ENCODE measurements around the gene UACA. TPM values are rescaled to one million over a fixed set of nuclear protein-coding genes. Genes with fewer than 3 reads are reported as not detected.
A peak's percentile ranks its signal among the peaks of the same experiment; 100 is the strongest.

The UACA gene
- total RNA-seq, 1 donor from 2014 or later: 18.2 TPM

DNA sequence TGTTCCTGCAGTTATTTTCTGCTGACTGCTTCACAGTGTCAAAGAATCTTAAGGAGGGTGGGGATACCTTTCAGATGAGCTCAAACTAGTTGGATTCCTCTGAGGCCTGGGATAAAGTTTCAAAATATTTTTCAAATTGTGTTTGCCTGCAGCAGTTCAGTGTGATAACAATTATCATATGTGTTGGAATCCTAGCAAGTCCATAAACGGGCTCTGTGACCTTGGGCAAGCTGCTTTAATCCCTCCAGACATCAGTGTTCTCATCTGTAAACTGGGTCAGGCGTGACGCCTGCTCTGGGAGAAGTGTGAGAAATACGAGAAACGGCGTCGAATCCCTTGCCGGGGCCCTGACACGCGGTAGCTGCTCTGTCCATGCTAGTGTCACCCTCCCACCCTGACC lies 153.5 kb downstream of the UACA start:
- H3K36me3 ChIP-seq (ENCODE audit: control insufficient read depth, insufficient read depth, low read length): no peaks in the 10 kb centered on the region
- peaks cover 2% of the 10 kb centered on the region for H3K27me3 ChIP-seq (ENCODE audit: control insufficient read depth, insufficient read depth, low read length)
- TF ChIP-seq, protein P1, sequence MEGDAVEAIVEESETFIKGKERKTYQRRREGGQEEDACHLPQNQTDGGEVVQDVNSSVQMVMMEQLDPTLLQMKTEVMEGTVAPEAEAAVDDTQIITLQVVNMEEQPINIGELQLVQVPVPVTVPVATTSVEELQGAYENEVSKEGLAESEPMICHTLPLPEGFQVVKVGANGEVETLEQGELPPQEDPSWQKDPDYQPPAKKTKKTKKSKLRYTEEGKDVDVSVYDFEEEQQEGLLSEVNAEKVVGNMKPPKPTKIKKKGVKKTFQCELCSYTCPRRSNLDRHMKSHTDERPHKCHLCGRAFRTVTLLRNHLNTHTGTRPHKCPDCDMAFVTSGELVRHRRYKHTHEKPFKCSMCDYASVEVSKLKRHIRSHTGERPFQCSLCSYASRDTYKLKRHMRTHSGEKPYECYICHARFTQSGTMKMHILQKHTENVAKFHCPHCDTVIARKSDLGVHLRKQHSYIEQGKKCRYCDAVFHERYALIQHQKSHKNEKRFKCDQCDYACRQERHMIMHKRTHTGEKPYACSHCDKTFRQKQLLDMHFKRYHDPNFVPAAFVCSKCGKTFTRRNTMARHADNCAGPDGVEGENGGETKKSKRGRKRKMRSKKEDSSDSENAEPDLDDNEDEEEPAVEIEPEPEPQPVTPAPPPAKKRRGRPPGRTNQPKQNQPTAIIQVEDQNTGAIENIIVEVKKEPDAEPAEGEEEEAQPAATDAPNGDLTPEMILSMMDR (IDR thresholded peaks at IDR 0.05; ENCODE audit: insufficient read depth, low read length, severe bottlenecking): no peak
- FAIRE-seq (peak; percentile 13), DNase-seq (ENCODE audit: low read depth) (no peak)
- H3K4me3 ChIP-seq (ENCODE audit: low read depth, low read length): no peak overlapping the region

DNA sequence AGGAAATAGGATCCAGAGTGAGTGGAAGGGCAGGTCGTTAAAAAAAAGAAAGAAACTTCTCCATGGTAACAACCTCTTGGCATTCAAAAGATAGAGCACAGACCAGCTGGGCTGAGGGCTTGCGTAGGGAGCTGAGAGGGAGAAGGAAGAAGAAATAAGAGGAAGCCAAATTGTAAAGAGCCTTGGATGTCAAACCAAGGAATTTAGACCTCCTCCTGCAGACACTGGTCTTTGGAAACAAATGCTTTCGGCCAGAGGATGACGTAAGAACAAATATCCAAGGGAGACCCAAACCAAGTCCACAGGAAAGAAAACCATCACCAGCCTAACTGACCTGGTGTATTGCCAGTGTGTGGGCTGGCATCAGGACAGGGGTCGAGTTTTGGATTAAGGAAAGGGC lies 155.2 kb downstream of the UACA start:
- Histone ChIP-seq H3K4me3 (ENCODE audit: low read depth, low read length) (no peak overlapping the region), H3K36me3 (ENCODE audit: control insufficient read depth, insufficient read depth, low read length) (no peaks in the 10 kb centered on the region), H3K27me3 (ENCODE audit: control insufficient read depth, insufficient read depth, low read length) (peaks cover 2% of the 10 kb centered on the region)
- DNase-seq (ENCODE audit: low read depth): no peak
- FAIRE-seq: peak; percentile 64
- TF ChIP-seq, protein P1 (IDR thresholded peaks at IDR 0.05; ENCODE audit: insufficient read depth, low read length, severe bottlenecking): no peak

DNA sequence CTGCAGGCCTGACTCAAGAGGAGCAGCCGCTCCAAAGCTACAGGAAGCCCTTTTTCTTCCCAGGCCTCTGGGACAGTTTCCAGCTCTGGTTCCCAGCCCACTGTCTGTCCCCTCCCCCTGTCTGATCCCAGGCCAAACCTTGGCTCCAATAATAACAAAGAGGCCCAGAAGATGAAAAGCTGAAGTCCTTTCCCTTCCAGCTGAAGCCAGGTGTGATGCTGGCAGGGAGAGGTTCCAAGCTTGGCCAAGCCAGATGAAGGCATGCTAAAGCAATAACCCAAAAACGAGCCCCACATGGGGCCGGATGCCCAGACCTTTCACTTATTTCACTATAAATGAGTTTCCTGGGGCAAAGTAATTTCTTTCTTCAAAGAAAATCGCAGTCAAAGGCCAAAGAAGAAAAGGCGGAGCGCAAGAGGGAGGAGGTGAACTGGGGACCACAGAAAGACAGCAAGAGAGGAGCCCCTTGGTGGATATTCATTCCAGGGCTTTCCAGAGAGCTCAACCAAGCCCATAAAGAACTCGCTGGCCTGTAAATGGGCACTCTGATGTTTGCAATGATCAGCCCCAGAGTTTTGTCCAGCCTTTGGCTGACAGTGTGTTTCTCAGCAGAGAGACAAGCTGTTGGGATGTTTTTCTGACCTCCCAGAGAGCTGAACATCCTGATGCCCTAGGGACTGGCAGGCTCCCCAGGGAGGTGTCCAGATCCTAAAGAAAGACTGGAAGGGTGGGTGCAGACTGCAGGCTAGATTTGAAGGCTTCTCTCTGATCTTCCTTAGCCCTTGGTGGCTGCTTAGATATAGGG lies 157.6 kb downstream of the UACA start:
- no peak overlapping the region for H3K4me3 ChIP-seq (ENCODE audit: low read depth, low read length)
- DNase-seq (ENCODE audit: low read depth) (no peak), FAIRE-seq (no peak)
- TF ChIP-seq, protein P1 (IDR thresholded peaks at IDR 0.05; ENCODE audit: insufficient read depth, low read length, severe bottlenecking): no peak
- no peaks in the 10 kb centered on the region for H3K36me3 ChIP-seq (ENCODE audit: control insufficient read depth, insufficient read depth, low read length)
- H3K27me3 ChIP-seq (ENCODE audit: control insufficient read depth, insufficient read depth, low read length): peaks cover 2% of the 10 kb centered on the region

DNA sequence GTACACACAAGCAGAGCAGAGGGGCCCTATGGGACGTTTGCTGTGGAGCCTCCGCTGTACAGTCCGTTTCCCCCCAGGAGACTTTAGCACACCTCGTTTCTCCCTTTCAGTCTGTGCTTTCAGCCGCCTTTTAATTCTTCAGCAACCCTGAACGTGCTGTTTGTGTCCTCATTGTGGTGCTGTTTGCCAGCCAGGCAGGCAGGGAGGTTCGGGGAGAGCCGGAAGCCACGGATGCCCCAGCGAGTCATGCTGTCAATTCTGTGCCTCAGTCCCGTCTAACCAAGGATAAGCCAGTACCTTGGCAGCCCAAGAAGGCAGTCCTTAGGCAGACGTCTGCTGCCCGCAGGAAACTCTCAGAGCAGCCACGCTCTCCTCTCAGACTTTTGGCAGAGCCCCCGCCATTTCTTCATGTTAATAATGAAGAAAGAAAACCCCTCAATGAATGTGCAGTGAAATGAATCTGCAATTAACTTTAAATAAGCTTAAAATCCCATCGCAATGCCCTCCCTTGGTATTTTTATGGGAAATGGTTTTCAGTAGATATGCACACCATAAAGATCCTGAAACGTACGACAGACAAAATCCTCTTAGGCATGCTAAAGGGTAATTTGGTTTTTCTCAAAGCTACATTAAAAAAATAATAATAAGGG lies 158.6 kb downstream of the UACA start:
- Histone ChIP-seq H3K36me3 (ENCODE audit: control insufficient read depth, insufficient read depth, low read length) (no peaks in the 10 kb centered on the region), H3K27me3 (ENCODE audit: control insufficient read depth, insufficient read depth, low read length) (peaks cover 2% of the 10 kb centered on the region), H3K4me3 (ENCODE audit: low read depth, low read length) (no peak overlapping the region)
- TF ChIP-seq, protein P1 (IDR thresholded peaks at IDR 0.05; ENCODE audit: insufficient read depth, low read length, severe bottlenecking): peak; percentile 7
- FAIRE-seq (peak; percentile 72), DNase-seq (ENCODE audit: low read depth) (peak; percentile 18)

Other genes starting within 250 kb of the UACA start
- gene LARP6, start 90.6 kb upstream of the UACA start, total RNA-seq: 41.1 and 42.1 TPM in 2 replicates
- 0.79 and 1.3 TPM in 2 replicates for gene THAP10, start 128.9 kb upstream of the UACA start, total RNA-seq
- 4.7 and 5.5 TPM in 2 replicates for gene LRRC49, start 129.3 kb upstream of the UACA start, total RNA-seq

All from bronchial epithelial cell (primary cell).